ENCODE results near the gene FRS2. TPM values are rescaled to one million over a fixed set of nuclear protein-coding genes. Genes with fewer than 3 reads are reported as not detected.

The FRS2 gene
- total RNA-seq, 1 experiment from 2014 or later = 33.7 TPM

DNA sequence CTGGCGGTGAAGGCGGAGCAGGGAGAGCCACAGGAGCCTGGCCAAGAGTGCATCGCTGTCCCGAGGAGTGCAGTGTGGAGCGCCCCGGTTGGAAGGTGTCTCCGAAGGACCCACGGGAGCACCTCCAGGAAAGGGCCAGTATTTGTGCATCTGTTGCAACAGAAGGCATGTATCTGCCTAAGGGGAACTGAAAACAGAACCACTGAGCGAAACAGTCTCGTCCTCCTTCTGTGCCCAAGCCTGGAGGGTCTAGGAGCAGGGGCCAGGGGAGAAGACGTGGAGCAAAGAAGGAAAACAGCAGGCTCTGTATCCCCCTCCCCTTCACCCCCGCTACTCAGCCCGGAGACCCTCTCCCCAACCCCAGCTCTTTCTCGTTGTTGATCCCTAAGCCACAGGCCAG lies 145.8 kb downstream of the FRS2 start:
- no peak overlapping the region for H3K4me2 ChIP-seq (ENCODE audit: insufficient read depth, insufficient read length, low read length)
- no peaks in the 10 kb centered on the region for H3K9me3 Mint-ChIP-seq
- H2AK5ac ChIP-seq (ENCODE audit: insufficient read length, low read length) = no peak overlapping the region
- no peak overlapping the region for H3T11ph ChIP-seq (ENCODE audit: low read length)
- no peak overlapping the region for H4K5ac ChIP-seq (ENCODE audit: insufficient read length, low read depth, low read length)
- H3K56ac ChIP-seq (ENCODE audit: insufficient read length, low read depth, low read length) = no peak overlapping the region
- no peak overlapping the region for H3K4me3 Mint-ChIP-seq
- H3K27me3 ChIP-seq (ENCODE audit: insufficient read depth, low read length) = no peaks in the 10 kb centered on the region
- H3K4me1 Mint-ChIP-seq = no peaks in the 10 kb centered on the region
- H3K9me3 ChIP-seq (ENCODE audit: control insufficient read depth, low read depth, low read length) = no peaks in the 10 kb centered on the region
- no peaks in the 10 kb centered on the region for H3K79me2 ChIP-seq (ENCODE audit: insufficient read depth, low read length)
- no peak overlapping the region for H3K18ac ChIP-seq (ENCODE audit: insufficient read length, low read depth, low read length)
- no peak for DNase-seq
- H3K4ac ChIP-seq (ENCODE audit: low read depth, low read length) = no peak overlapping the region
- no peaks in the 10 kb centered on the region for H3K36me3 Mint-ChIP-seq (ENCODE audit: insufficient read depth in 1 of 3, low read depth in 3 of 3)
- no peak overlapping the region for H2BK120ac ChIP-seq (ENCODE audit: low read depth, low read length, poor library complexity, severe bottlenecking)
- H3K27me3 Mint-ChIP-seq (ENCODE audit: low read depth) = no peaks in the 10 kb centered on the region
- H4K91ac ChIP-seq (ENCODE audit: insufficient read length, low read depth, low read length) = no peak overlapping the region
- no peaks in the 10 kb centered on the region for H3K79me1 ChIP-seq (ENCODE audit: insufficient read depth, low read depth, low read length, poor library complexity, severe bottlenecking)
- no peaks in the 10 kb centered on the region for H3K4me1 ChIP-seq (ENCODE audit: insufficient read depth, low read length)
- no peak overlapping the region for H3K9ac ChIP-seq (ENCODE audit: extremely low read depth, insufficient read length, low read length)
- TF ChIP-seq, protein P1, sequence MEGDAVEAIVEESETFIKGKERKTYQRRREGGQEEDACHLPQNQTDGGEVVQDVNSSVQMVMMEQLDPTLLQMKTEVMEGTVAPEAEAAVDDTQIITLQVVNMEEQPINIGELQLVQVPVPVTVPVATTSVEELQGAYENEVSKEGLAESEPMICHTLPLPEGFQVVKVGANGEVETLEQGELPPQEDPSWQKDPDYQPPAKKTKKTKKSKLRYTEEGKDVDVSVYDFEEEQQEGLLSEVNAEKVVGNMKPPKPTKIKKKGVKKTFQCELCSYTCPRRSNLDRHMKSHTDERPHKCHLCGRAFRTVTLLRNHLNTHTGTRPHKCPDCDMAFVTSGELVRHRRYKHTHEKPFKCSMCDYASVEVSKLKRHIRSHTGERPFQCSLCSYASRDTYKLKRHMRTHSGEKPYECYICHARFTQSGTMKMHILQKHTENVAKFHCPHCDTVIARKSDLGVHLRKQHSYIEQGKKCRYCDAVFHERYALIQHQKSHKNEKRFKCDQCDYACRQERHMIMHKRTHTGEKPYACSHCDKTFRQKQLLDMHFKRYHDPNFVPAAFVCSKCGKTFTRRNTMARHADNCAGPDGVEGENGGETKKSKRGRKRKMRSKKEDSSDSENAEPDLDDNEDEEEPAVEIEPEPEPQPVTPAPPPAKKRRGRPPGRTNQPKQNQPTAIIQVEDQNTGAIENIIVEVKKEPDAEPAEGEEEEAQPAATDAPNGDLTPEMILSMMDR (conservative IDR thresholded peaks at IDR 0.05) = no peak
- no peak overlapping the region for H2BK12ac ChIP-seq (ENCODE audit: insufficient read length, low read depth, low read length)
- no peak overlapping the region for H4K8ac ChIP-seq (replicated peaks; ENCODE audit: insufficient read length, low read depth, low read length)
- no peak overlapping the region for H3K14ac ChIP-seq (ENCODE audit: insufficient read depth, low read length)
- no peak overlapping the region for H3K27ac ChIP-seq (ENCODE audit: insufficient read length, low read depth, low read length)
- no peak overlapping the region for H3K27ac Mint-ChIP-seq
- no peaks in the 10 kb centered on the region for H3K23me2 ChIP-seq (ENCODE audit: insufficient read length, low read depth, low read length, poor library complexity, severe bottlenecking)
- H2AFZ ChIP-seq (ENCODE audit: low read length) = no peak overlapping the region
- no peak overlapping the region for H2BK20ac ChIP-seq (ENCODE audit: low read depth, low read length, poor library complexity, severe bottlenecking)
- WGBS (ENCODE audit: extremely low coverage, insufficient read length, low lambda C conversion rate) = no CpG with 5 or more reads among the region's 14 CpGs
- H4K20me1 ChIP-seq (ENCODE audit: control insufficient read depth, insufficient read depth, insufficient read length) = no peaks in the 10 kb centered on the region
- H2BK5ac ChIP-seq (ENCODE audit: insufficient read length, low read length) = no peak overlapping the region
- H2BK15ac ChIP-seq (ENCODE audit: low read depth, low read length) = no peak overlapping the region
- no peak overlapping the region for H3K23ac ChIP-seq (ENCODE audit: insufficient read length, low read depth, low read length)
